NCI-H460 (cell line): Measurements from ENCODE around the gene SGTA. TPM values are rescaled to one million over a fixed set of nuclear protein-coding genes. Genes with fewer than 3 reads are reported as not detected.

Experiments
- DNase-seq: peaks from one replicate; pipeline ENCODE4 v3.0.0-alpha.2; 2016; ENCODE audit warnings: low read depth; ENCODE audit errors: extremely low read depth
- total RNA-seq: library from RNA; depleted of rRNA; stranded (reverse); fragments of >200 nt; shearing (Covaris generic); gene quantifications from 2 replicates; pipeline ENCODE4 v1.2.3, GENCODE V29; 2014

Gene SGTA
- total RNA-seq, 1 experiment from 2014 or later = 42.5 TPM

DNA sequence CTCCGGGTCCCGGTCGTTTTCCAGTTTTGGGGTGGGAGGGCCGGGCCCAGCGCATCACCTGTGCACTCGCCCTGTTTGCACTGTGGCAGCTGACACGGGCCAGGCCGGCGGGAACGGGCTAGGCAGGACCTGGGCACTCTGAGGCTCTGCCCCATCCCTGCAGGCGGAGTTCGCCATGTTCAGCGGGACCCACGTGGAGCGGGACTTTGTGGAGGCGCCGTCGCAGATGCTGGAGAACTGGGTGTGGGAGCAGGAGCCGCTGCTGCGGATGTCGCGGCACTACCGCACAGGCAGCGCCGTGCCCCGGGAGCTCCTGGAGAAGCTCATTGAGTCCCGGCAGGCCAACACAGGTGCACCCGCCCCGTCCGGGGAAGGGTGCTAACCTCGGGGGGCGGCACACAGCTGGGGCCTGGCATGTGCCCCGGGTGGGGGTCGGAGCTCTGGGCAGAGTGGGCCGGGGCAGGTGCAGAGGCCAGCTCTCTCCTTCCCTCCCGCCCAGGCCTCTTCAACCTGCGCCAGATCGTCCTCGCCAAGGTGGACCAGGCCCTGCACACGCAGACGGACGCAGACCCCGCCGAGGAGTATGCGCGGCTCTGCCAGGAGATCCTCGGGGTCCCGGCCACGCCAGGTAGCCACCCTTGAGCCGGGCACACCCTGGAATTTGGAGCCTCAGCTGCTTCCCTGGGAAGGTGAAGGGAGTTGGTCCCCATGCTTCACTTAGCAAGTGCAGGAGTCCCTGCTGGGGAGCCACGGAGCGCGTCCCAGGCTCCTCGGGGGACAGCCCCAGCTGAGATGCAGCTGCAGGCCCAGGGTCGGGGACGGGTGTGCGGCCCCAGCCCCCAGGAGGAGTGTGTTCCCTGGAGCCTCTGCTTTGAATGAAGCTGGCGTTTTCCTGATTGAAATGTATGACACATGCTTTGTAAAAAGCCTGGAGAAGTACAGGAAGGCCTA, 27.3 kb upstream of the SGTA start:
- no peak for DNase-seq

DNA sequence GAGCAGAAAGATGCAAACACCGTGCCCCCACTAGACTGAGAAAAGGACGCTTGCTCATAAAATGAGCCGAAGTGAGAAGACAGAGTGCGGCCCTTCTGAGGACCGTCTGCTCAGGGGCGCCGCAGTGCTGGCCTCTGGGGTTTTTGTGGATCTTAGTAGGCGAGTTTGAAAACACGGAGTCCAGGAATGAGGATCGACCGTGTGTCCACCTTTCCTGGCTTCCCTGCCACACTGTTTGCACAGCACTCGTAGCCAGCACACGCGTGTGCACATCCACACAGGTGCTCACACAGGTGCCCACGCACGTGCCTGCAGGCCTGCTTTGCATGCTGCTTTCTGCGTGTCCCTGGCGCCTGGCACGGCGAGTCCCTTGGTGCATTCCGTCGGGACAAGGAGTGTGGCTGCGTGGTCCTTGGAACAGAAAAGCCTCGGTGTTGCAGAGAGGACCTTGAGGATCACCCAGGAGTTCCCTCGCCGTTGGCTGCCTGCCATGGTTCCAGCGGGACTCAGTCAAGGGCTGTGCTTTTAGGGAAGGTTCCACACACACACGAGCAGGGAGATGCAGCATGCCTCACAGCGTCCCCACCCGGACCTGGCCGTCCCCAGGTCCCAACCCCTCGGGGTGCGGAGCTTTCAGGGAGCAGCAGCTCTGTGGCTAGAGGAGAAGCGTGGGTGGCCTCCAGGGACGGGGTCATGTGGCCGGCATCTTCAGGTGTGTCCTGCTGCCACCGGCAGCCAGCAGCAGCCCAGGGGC, 26.5 kb upstream of the SGTA start:
- no peak for DNase-seq

DNA sequence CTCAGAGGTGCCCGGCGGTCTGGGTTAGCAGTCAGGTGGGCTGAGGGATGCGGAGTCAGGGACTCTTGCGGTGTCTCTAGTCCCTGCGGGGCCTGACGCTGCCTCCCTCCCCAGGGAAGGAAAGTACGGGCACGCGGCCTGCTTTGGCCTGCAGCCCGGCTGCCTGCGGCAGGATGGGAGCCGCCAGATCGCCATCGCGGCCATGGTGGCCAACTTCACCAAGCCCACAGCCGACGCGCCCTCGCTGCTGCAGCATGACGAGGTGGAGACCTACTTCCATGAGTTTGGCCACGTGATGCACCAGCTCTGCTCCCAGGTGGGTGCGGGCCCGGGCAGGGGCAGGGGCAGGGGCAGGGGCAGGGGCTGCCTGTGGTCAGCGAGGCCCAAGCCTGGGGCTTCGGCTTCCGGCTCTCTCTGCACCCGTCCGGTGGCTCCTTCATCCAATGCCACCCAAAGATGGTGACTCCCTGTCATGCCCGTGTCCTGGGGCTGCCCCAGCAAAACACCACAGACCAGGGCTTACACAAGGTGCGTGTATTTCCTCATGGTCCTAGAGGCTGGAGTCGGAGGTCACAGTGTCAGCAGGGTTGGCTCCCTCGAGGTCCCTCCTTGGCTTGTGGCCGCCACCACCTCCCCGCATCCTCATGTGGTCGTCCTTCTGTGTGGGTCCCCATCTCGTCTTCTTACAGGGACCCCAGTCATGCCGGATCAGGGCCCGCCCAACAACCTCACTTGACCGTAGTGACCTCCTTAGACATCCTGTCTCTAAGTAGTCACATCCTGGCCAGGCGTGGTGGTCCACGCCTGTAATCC, 25.3 kb upstream of the SGTA start:
- DNase-seq = no peak

DNA sequence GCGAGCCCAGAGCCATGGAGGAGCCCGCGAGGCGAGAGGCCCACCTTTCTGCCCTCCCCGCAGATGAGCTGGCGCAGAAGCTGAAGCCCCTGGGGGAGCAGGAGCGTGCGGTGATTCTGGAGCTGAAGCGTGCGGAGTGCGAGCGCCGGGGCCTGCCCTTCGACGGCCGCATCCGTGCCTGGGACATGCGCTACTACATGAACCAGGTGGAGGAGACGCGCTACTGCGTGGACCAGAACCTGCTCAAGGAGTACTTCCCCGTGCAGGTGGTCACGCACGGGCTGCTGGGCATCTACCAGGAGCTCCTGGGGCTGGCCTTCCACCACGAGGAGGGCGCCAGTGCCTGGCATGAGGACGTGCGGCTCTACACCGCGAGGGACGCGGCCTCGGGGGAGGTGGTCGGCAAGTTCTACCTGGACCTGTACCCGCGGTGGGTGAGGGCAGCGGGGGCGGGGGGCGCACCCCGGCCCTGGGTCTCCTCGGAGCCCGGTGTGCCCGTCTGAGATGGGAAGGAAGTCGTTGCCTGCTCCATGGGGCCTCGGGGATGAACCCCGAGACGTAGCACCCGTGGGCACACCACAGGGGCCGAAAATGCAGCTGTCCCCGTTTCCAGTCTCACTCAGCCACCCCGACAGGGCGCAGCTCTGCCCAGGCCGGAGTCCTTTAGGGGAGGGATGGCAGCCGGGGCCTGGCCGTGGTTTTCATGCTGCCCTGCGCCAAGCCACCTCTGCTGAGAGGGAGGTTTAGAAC, 24.5 kb upstream of the SGTA start:
- no peak for DNase-seq

DNA sequence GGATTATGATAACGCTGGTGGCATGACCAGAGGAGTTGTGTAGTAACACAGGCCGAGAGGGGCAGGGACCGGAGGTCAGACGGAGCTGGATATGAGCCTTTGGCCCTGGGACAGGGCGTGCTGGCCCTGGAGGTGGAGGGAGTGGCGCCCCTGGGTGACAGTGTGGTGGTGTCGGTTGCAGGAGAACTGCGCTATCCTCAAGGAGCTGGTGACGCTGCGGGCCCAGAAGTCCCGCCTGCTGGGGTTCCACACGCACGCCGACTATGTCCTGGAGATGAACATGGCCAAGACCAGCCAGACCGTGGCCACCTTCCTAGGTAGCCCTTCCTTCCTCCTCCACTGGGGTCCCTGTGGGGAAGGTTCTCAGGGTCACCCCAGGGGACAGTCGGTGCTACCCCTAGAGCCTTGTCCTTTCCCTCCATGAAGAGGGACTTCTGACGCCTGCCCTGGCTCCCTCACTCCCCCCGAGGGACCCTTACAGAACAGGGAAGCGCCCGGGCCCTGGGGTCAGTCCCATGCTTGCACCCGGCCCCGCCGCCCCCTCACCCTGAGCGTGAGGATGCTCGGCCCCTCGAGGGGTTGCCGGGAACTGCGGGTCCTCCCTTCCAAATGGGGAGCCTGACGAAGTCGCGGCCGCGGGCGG, 23.8 kb upstream of the SGTA start:
- DNase-seq = no peak

DNA sequence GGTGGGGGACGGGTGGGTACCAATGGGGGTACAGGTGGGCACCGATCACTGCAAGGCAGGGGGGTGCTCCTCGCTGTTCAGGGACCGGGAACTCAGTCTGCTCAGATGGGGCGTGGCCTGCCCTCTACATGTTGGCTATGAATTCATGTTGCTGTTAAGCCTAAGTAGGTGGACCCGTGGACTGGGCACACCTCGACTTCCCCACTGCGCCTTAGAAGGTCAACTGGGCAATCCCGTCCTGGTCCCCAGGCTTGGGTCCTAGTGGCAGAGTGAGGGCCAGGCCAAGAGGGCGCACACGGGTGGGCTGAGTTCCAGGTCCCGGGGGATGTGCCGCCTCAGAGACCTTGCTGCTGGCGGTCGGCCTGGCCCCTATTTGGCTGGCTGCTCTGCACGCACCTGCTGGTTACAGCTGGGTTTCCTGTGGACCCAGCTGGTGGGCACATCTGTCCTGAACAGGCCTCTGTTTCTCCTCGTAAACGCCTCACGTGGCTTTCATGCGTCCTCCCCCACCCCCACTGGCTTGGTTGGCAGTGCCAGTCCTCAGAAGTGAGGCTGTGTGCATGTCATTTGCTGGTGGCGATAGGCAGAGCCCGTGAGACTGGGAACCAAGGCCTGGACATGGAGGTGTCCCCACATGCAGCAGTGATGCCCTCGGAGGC, 23.0 kb upstream of the SGTA start:
- no peak for DNase-seq

DNA sequence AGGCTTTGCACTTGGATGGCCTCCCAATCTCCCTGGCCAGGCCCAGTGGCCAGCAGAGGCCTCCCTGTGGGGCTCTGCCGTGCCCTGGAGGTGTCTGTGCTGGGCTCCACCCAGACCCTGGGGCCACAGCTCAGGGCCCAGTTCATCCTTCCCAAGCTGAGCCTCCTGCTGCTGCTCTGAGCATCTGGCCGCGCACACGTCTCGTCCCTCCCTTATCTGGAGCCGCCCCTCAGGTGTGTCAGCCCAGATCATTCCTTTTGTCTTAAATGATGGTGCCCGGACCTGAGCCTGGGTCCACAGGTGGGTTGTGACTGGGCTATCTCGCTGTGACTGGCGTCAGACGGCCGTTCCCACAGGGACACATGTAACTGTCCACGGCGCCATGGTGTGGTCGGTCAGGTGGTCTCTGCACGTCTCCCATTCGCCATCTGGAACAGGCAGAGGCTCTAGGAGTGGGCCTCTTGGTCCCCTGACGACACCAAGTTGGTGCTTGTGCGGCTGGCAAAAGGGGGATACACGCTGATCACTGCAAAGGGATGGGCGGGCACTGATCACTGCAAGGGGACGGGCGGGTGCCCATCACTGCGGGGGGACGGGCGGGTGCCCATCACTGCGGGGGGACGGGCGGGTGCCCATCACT, 22.3 kb upstream of the SGTA start:
- DNase-seq = no peak

DNA sequence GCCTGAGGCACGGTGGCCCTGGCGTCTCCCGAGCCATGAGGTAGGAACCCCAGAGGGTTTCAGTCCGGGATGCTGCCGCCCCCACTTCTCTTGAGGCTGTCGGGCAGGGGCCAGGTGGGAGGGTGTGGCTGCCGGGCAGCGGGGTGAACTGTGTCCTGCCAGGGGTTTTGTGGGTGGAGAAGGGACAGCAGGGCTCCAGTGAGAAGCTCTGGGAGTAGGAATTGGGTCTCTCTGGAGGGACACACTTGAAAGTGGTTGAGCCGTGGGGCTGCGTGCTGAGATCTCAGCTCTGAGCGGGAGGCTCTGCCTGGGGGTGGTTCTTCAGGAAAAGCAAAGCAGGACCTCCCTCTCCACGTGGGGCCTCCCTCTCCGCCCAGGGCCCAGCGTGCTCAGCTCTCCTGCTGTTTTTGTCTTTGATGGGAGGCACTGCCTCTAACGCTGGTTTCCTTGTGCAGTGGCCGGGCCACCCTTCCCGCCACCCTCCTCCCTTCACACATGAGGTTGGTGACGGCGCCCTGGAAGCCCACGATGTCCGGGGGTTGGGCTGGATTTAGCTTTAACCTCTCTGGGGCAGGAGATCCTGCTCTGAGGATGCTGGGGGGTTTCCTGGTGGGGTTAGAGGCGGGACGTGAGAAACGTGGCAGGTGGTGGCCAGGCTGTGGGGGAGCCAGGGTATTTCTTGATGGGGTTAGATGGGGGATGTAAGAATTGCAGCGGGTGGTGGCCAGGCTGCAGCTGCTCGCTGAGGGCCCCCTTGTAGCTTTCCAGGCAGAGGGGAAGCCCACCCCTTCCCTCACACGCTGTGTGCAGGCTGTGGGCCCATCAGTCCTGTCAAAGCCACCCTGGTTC, 21.3 kb upstream of the SGTA start:
- DNase-seq = no peak

DNA sequence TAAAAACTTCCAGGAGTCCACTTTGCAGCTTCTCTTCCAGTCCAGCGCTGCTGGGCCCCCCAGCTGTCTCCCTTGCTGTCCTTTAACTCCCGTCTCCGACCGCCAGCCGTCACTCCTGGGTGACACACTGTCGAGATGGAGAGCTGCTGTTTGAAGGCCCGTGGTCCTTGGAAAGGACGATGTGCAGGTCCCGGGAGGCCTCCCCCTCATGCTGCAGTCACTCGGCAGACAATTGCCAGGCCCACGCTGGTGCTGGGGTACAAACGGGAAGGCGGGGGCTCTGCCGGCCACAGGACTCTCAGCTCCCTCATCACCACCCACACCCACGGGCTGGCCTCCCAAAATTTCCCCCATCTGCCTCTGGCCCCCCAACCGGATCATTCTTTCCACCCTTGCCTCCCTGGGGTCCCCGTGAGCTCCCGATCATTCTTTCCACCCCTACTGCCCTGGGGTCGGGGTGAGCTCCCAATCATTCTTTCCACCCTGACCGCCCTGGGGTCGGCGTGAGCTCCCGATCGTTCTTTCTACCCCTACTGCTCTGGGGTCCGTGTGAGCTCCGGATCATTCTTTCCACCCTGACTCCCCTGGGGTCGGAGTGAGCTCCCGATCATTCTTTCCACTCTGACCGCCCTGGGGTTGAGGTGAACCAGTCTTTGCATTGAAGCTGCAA, 20.5 kb upstream of the SGTA start:
- no peak for DNase-seq

DNA sequence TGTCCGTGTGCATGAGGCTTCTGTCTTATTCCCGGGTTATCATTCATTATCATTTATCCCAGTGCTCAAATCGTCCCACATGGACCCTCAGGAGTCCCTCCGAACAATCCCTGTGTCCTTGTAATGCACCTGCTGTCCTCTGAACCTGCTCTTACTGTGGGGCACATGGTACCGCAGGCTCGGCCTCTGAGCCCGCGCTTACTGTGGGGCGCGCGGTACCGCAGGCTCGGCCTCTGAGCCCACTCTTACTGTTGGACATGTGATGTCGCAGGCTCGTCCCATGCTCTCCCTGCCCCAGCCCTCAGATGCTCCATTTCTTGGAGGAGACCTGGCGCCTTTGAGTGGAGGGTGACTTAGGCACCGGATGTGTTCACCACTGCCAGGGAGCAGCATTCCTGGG, 19.8 kb upstream of the SGTA start:
- no peak for DNase-seq

DNA sequence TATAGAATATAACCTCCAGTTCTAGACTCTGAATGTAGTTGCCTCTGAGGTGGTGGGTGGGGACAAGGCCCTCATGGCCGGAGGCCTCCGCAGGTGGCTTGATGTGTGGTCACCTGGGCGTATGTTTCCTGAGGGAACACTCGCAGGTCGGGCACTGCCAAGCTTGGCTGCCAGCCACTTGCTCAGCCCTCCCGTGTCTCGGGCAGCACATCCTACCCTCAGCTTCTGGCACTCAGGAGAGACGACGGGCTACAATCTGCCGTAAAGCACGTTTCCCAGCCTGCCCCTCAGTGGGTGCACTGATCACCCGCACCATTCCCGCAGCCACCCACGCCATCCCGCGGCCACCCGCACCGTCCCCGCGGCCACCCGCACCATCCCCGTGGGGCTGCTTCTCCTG, 17.4 kb upstream of the SGTA start:
- no peak for DNase-seq

DNA sequence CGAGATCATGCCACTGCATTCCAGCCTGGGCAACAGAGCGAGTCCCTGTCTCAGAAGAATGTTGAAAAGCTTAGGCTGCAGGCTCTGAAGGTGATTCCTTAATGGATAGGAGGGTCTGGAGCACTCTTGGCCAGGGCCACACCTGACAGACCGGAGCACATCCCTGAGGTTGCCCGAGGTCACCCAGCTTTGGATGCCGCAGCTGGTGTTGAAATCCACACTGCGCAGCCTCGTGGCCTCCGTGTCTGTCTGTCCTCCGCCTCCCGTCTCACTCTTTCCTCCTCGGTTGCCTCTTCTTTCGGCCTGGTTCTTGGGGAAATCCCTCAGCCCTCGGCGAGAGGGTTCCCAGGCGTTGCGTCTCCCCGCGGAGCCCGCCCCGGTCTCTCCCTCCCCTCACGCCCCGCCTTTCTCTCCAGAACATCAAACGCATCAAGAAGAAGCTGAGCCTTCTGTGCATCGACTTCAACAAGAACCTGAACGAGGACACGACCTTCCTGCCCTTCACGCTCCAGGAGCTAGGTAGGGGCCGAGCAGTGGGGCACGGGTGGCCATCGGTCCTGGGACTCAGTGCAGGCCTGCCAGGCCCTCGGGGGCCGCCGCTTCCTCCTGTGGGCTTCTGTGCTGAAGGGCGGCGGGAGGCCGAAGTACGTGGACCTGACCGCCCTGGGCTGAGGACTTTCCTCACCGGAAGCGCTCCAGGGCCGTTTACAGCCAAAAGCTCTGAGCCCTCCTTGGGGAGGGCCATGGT, 16.4 kb upstream of the SGTA start:
- no peak for DNase-seq

DNA sequence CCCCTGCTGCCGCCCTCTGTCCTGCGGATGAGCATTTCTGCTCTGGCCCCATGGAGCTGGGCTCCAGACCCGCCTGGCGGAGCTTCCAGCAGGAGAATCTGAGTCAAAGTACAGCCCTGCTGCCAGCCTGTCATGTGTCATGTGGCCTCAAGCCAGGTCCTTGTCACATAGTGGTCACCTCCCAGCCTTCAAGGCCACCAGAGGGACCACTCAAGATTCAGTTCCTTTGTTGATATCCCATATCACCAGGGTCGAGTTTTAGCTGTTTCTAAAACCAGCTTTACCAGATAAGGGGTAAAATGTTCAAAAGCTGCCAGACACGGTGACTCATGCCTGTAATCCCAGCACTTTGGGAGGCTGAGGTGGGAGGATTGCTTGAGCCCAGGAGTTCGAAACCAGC, 15.7 kb upstream of the SGTA start:
- no peak for DNase-seq

DNA sequence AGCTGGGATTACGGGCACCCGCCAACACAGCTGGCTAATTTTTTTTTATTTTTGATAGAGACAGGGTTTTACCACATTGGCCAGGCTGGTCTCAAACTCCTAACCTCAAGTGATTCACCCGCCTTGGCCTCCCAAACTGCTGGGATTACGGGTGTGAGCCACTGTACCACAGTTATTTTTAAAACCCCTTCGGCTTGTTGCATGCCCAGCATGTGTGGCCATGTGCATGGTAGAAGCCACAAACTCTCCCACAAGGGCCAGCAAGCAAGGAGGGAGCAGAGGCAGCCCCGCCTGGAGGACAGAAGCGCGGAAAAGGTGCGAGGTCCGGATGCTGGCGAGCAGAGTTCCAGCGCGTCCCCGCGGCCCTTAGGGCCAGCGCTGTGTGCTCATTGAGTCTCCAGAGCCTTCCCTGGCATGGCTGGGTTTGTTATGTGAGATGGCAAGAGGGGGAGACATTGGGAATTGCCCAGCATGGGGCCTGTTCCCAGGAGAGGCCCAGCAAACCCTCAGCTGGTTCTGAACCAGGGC, 15.1 kb upstream of the SGTA start:
- DNase-seq = no peak

DNA sequence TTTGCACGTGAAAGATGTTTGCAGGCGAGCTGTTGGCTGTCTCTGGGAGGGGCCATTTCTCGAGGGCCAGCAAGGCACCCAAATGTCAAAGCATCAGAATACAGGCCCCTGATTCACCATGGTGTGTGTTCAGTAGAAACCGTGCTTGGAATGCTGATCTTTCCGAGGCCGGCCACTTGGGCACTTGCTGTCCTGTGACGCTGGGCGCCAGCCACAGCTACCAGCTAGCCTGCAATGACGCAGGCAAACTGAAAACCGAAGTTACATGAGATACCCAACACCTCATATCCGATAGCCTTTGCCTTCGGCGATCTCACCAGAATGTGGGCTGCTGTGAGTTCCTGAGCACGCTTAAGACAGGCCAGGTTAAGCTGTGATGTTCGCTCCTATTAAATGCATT, 14.2 kb upstream of the SGTA start:
- no peak for DNase-seq

DNA sequence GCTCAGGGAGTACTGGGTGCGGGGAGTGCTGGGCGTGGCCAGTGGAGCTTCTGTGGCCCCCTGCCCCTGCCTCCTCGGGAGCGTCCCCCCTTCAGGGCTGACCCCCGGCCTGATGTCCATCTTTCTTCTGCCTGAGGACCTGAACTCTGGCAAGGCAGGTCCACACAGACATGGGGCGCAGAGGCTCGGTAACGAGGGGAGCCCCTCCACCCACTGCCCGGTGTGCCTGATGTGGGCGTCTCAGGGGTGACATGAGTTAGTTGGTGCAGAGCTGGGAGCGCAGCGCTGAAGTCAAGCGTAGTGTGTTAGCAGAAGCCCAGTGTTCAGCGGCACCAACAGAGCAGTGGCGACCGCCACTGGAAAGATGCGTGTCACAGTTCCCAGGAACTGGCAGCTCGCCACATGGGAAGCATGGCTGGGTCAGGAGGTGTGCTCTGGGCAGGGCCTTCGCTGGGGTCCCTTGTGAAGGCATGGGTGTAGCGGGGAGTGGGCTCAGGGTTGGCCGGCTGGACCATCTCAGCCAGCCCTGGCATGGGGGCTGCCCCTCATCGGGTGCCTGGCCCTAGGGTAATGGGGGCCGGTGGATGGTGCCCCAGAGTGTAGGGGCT, 13.7 kb upstream of the SGTA start:
- no peak for DNase-seq
